ENCODE results near the gene PLXNC1.

Gene PLXNC1

DNA sequence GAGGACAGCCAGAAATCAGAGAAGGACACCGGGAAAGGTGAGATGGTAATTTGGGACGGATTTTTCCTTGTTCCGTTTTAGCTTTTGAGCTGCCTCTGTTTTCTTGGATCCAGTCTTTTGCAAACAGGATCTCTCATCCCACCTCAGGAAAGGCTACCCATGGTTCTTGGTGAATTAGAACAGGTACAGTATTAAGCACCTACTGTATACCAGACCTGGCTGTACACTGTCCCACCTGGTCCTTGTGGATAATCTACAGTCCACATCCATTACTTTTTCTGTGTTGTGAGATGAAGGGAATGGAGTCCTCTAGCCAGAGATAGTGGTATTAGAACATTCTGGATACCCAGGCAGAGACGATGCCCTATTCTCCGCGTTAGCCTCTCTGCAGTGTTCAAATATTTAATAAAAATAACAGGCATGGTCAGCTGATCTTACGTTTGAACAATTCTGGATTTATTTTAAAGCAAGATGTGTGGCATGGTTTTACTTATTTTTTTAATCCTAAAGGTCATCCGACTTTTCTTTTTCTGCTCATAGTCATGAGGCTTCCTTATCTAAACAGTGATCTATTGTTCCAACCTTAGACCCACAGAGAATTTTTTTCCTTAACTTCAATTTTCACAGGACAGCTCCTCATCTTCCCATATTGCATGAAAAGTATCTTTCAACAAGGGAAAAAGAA lies 18.8 kb downstream of the PLXNC1 start:
- H3K4me3 ChIP-seq (ENCODE audit: low read depth, low read length), result no peak overlapping the region
- no peaks in the 10 kb centered on the region for H3K9me3 ChIP-seq (ENCODE audit: control insufficient read depth, insufficient read depth, low read depth, low read length)
- H3K27ac ChIP-seq (ENCODE audit: extremely low read depth, low read depth, low read length), result no peak overlapping the region
- TF ChIP-seq BCL11A (tag by site-specific recombination; IDR thresholded peaks at IDR 0.05; ENCODE audit: low read depth), result no peak
- TF ChIP-seq, protein P1, sequence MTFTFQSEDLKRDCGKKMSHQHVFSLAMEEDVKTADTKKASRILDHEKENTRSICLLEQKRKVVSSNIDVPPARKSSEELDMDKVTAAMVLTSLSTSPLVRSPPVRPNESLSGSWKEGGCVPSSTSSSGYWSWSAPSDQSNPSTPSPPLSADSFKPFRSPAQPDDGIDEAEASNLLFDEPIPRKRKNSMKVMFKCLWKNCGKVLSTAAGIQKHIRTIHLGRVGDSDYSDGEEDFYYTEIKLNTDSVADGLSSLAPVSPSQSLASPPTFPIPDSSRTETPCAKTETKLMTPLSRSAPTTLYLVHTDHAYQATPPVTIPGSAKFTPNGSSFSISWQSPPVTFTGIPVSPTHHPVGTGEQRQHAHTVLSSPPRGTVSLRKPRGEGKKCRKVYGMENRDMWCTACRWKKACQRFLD (tag by site-specific recombination; IDR thresholded peaks at IDR 0.05), result no peak
- TF ChIP-seq ZNF391 (tag by site-specific recombination; IDR thresholded peaks at IDR 0.05; ENCODE audit: borderline replicate concordance, low read depth), result no peak
- TF ChIP-seq IKZF3 (tag by site-specific recombination; IDR thresholded peaks at IDR 0.05), result no peak
- no peak for TF ChIP-seq ZNF610 (tag by site-specific recombination; IDR thresholded peaks at IDR 0.05; ENCODE audit: borderline replicate concordance)
- H3K36me3 ChIP-seq (ENCODE audit: control insufficient read depth in 2 of 2, insufficient read depth in 1 of 2, low read length in 2 of 2), result no peaks in the 10 kb centered on the region
- POLR2A ChIA-PET, result no interaction called here
- CTCF ChIA-PET, result interaction anchor here (0.6 to 1.3 kb wide), 4 partner anchors 10 to 779 kb away, joined by 3 read pairs; no protein-coding TSS in a partner anchor
- 0 out of 2 replicates have a peak, but pooled peaks cover 2% of the 10 kb centered on the region for H3K4me1 ChIP-seq (ENCODE audit: control insufficient read depth, insufficient read depth, low read length)

DNA sequence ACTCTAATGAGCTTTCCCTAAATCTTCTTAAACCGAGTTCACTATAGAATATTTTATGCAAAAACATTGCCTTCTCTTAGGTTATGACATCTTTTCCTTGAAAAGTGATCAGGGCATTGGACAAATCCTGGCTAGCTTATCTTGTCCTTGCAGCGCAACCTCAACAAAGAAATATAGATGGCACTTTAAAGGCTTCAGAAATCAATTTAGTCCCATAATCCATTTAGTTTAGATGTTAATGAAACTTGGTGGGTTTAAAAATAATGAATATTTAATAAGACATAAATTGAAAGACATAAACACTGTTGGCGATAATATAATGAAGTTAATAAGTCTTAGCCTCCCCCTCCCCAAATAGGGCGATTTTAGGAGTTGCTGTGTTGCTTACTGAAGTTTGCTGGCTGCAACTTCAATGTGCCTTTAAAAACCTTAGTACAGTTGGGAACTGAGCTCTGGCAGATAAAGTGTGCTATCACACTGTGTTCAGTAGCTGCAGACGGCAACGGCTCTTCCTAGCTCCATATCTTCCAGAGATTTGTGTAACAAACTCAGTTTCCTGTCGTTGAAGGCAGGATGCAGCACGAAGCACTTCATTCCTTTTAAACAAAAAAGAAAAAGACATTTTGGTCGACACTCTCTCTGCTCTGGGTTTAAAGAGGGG lies 19.5 kb downstream of the PLXNC1 start:
- H3K27ac ChIP-seq (ENCODE audit: extremely low read depth, low read depth, low read length), result no peak overlapping the region
- no peaks in the 10 kb centered on the region for H3K36me3 ChIP-seq (ENCODE audit: control insufficient read depth in 2 of 2, insufficient read depth in 1 of 2, low read length in 2 of 2)
- H3K9me3 ChIP-seq (ENCODE audit: control insufficient read depth, insufficient read depth, low read depth, low read length), result no peaks in the 10 kb centered on the region
- ChIA-PET CTCF (interaction anchor here (0.5 to 1.3 kb wide), 4 partner anchors 9 to 573 kb away, joined by 3 to 4 read pairs (median 3); no protein-coding TSS in a partner anchor), POLR2A (no interaction called here)
- no peak overlapping the region for H3K4me3 ChIP-seq (ENCODE audit: low read depth, low read length)
- 0 out of 2 replicates have a peak, but pooled peaks cover 2% of the 10 kb centered on the region for H3K4me1 ChIP-seq (ENCODE audit: control insufficient read depth, insufficient read depth, low read length)
- TF ChIP-seq, protein P2, sequence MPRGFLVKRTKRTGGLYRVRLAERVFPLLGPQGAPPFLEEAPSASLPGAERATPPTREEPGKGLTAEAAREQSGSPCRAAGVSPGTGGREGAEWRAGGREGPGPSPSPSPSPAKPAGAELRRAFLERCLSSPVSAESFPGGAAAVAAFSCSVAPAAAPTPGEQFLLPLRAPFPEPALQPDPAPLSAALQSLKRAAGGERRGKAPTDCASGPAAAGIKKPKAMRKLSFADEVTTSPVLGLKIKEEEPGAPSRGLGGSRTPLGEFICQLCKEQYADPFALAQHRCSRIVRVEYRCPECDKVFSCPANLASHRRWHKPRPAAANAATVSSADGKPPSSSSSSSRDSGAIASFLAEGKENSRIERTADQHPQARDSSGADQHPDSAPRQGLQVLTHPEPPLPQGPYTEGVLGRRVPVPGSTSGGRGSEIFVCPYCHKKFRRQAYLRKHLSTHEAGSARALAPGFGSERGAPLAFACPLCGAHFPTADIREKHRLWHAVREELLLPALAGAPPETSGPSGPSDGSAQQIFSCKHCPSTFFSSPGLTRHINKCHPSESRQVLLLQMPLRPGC (tag by site-specific recombination; IDR thresholded peaks at IDR 0.05), result no peak
- TF ChIP-seq GLI4 (tag by site-specific recombination; IDR thresholded peaks at IDR 0.05) (no peak), ZFP3 (tag by site-specific recombination; IDR thresholded peaks at IDR 0.05; ENCODE audit: low read depth) (no peak), ZNF112 (tag by site-specific recombination; IDR thresholded peaks at IDR 0.05) (no peak), ZNF560 (tag by site-specific recombination; IDR thresholded peaks at IDR 0.05; ENCODE audit: borderline replicate concordance) (no peak), ZEB2 (tag by site-specific recombination; IDR thresholded peaks at IDR 0.05) (no peak), ZNF623 (tag by site-specific recombination; IDR thresholded peaks at IDR 0.05) (no peak), TCF7L2 (IDR thresholded peaks at IDR 0.05; ENCODE audit: borderline replicate concordance, low read depth, low read length) (no peak), ZNF510 (tag by site-specific recombination; IDR thresholded peaks at IDR 0.05; ENCODE audit: insufficient replicate concordance) (no peak), ZNF433 (tag by site-specific recombination; IDR thresholded peaks at IDR 0.05; ENCODE audit: low read depth) (no peak), REPIN1 (tag by site-specific recombination; IDR thresholded peaks at IDR 0.05; ENCODE audit: low read depth) (no peak), OSR2 (tag by site-specific recombination; IDR thresholded peaks at IDR 0.05) (no peak), ZFP37 (tag by site-specific recombination; IDR thresholded peaks at IDR 0.05) (no peak), MEIS1 (CRISPR knock-in tag; IDR thresholded peaks at IDR 0.05; ENCODE audit: borderline replicate concordance) (no peak), ZNF585B (tag by site-specific recombination; IDR thresholded peaks at IDR 0.05) (no peak)
- TF ChIP-seq, protein P3, sequence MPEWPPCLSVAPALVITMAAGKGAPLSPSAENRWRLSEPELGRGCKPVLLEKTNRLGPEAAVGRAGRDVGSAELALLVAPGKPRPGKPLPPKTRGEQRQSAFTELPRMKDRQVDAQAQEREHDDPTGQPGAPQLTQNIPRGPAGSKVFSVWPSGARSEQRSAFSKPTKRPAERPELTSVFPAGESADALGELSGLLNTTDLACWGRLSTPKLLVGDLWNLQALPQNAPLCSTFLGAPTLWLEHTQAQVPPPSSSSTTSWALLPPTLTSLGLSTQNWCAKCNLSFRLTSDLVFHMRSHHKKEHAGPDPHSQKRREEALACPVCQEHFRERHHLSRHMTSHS (tag by site-specific recombination; IDR thresholded peaks at IDR 0.05), result no peak
- TF ChIP-seq, protein P4, sequence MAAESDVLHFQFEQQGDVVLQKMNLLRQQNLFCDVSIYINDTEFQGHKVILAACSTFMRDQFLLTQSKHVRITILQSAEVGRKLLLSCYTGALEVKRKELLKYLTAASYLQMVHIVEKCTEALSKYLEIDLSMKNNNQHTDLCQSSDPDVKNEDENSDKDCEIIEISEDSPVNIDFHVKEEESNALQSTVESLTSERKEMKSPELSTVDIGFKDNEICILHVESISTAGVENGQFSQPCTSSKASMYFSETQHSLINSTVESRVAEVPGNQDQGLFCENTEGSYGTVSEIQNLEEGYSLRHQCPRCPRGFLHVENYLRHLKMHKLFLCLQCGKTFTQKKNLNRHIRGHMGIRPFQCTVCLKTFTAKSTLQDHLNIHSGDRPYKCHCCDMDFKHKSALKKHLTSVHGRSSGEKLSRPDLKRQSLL (tag by site-specific recombination; IDR thresholded peaks at IDR 0.05), result no peak
- TF ChIP-seq, protein P5, sequence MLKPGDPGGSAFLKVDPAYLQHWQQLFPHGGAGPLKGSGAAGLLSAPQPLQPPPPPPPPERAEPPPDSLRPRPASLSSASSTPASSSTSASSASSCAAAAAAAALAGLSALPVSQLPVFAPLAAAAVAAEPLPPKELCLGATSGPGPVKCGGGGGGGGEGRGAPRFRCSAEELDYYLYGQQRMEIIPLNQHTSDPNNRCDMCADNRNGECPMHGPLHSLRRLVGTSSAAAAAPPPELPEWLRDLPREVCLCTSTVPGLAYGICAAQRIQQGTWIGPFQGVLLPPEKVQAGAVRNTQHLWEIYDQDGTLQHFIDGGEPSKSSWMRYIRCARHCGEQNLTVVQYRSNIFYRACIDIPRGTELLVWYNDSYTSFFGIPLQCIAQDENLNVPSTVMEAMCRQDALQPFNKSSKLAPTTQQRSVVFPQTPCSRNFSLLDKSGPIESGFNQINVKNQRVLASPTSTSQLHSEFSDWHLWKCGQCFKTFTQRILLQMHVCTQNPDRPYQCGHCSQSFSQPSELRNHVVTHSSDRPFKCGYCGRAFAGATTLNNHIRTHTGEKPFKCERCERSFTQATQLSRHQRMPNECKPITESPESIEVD (tag by site-specific recombination; IDR thresholded peaks at IDR 0.05), result no peak

Measured in HEK293 (cell line).